ENCODE measurements around the gene SESN3.

GRCh38 chr11:95276139-95276538 is 45.1 kb upstream of the SESN3 start:
- TF ChIP-seq EZH2 (IDR thresholded peaks at IDR 0.05; ENCODE audit: insufficient read depth, poor library complexity, severe bottlenecking), result no peak
- no peak for TF ChIP-seq EZH2phosphoT487 (IDR thresholded peaks at IDR 0.05; ENCODE audit: insufficient read depth, low read depth)

All from GM23248 (cell line).